Stimulated activated CD4-positive, alpha-beta T cell treated with anti-CD3 and anti-CD28 coated beads, Interleukin-15, amount 100 ng/mL, for 24 hours (primary cell): ENCODE data around the gene REELD1.

Source experiments
- DNase-seq: peaks from one replicate; pipeline ENCODE4 v3.0.0-alpha.2; 2020

The REELD1 gene

GRCh38 chr4:146214238-146214637 lies at the start of gene REELD1:
REELD1 (plus strand) TSS chr4:146214538; CDS start chr4:146216953, 2,415 bp downstream.
- DNase-seq = no peak

DNA sequence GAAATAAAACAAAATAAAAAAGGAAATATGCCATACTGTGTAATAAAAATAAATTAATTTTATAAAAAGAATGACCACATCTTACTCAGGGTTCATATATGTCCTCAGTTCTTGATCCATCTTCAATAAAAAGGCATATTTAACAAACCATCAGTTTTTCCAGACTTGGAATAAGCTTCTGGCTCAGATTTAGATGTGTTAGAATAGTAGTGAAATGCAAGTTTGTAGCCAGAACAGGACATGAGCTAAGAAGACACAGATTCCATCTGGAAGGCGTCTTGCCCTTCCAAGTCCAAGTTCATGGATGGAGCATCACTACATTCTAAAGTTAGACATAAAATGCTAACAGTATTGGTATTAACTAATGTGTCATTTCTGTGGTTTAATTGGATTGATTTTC lies 49.1 kb upstream of the REELD1 start:
- no peak for DNase-seq

- no peak for DNase-seq
Measured at GRCh38 chr4:146165840-146166239, 48.5 kb upstream of the REELD1 start.

- DNase-seq = no peak
Measured at GRCh38 chr4:146170149-146170548, 44.2 kb upstream of the REELD1 start.

GRCh38 chr4:146175541-146176453 lies 38.5 kb upstream of the REELD1 start, which contains the start of gene LSM6:
LSM6 (plus strand) TSS chr4:146175718; CDS start chr4:146182922, 7,204 bp downstream.
- peak; percentile 88 for DNase-seq

DNA sequence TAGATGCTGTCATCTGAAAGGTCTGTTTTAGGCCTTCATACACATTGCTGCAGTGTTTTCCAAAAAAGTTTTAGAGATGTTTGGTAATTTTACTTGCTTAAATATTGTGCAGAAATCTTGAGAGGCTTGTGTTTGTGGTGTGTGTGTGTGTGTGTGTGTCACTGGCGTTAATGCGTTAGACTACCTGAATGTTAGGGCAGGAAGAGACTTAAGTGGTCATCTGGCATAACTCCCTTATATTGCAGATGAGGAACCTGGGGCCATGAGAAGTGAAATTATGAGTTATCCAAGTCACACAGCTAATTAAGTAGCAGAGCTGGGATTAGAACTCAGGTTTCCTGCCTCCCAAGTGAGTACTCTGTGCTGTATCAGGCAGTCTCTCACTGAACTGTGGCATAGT lies 37.4 kb upstream of the REELD1 start:
- no peak for DNase-seq

DNA sequence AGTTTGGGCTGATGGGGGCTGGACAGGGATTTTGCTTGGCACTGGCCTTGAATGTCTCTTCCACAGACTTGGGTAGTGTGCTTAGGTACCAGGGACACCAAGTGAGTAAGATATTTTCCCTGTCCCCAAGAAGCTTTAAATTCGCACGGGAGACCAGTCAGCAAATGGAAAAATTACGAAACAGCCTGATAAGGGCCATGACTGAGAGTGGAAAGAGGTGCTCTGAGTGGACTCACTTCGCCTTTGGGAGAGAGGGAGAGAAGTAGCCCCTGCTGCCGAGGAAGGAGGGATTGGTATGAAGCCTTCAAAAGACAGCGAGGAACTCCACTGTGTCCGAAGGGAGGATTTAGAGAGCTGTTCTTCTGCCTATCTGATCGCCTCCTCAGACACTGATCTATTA lies 36.2 kb upstream of the REELD1 start:
- no peak for DNase-seq

DNA sequence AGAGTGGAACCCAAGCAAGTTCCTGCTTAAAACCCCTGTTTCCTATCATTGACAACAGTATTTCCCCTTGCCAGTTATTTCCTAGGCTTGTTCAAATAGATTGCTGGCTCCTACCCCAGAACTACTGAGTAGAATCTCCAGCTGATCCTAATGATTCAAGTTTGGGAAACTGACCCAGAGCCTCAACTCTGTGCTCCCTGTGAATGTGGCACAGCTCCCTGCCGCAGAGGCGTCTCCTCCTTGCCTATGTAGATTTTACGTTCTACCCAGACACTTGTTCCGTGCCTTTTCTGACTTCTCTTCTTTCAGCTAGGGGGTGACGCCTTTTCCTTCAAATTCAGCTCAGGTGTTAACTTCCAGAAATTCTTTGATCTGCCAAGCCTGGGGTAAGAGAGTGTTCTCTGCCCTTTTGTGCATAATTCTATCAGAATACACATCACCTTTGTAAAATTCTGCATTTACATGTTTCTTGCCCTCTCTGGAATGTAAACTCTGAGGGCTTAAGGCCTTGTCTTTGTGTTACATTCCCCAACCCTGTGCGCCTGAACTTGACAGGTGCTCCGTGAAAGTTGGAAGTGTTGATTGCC lies 34.5 kb upstream of the REELD1 start:
- no peak for DNase-seq

- no peak for DNase-seq
Measured at GRCh38 chr4:146182443-146182842, 31.9 kb upstream of the REELD1 start.

DNA sequence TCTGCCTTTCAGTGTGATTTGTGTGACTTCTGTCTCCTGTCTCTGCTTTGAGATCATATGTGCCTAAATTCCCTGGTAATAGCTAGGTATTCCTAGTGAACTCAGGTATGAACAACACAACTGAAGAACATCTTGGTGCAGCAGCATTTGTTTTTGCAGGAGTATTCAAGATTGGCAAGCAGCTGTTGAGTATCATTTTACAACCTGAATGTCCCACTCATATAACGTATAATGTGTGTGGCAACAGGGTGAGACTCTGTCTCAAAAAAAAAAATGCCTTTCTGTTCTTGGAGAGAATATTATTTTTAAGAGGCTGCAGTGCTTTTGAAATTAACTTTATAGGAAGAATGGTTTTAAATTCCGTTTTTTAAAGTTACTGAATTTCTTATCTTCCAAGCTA lies 31.1 kb upstream of the REELD1 start:
- DNase-seq = no peak

DNA sequence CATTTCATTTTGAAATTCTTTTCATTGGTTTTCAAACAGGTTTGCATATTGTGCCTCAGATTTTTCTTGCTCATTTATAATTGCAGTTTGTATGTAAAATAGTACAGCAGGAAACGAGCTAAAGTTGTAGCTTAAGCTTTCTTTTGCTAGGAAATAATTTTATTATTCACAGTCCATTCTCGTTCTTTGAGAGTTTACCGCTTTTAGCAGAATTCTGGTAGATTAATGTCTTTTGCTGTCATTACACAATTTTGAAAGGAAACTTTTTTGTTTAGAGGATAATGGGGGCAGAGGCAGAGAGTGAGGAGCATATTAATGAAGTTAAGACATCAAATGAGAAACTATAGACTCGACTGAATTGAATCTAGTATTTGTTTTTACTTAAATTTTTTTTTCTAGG lies 28.3 kb upstream of the REELD1 start:
- no peak for DNase-seq

DNA sequence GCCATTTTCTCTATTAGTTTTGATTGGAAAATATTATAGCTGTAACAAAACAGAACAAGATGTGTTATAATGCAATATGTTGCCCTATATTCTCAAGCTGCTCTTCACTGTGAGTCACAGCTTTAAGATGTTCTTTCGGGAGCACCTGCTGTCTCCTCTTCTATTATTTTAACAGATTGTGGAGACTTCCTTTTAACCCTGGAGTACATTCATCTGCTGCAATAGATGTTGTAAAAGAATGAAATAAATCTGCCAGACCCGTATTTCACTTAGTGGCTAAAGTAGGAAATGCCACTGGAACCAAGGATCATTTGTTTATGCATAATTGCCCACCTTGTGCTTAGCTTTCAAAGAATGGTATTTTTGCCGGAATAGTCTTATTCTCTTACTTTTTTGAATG lies 27.7 kb upstream of the REELD1 start:
- no peak for DNase-seq

DNA sequence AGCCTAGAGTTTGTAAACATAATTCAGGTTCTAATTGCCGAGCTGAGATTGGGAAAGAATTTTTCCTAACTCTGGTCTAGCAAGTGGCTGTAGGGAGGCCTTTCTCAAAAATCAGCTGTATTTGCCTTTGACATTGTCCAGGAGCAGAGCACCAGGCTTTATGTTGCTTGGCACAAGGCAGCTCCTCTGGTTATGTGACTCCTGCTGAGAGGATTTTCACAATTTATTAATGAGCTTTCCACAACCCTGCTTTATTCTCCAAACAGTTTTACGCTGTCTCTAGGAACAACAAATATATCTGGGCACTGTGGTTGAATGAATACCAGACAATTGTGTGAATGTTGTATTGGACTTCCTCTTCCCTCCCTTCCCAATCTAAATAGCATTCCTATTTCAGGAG lies 23.9 kb upstream of the REELD1 start:
- DNase-seq = no peak

- DNase-seq = no peak
Measured at GRCh38 chr4:146191766-146192458, 22.4 kb upstream of the REELD1 start.

DNA sequence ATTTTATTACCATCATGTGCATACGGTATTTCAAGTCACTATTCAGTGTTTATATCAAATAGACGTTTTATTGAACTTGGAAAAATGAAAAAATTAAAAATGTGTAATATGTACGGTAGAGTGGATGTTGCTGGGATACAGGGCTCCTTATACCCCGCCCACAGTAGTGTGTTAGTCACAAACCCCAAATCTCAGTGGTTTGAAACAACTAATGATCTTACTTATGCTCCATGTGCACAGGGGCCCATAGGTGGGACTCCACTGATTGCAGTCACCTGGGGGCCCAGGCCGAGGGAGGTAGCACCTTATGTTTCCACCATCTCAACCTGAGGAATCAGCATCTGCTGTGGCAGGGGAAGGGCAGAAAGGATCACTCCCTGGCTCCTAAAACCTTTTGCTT lies 20.7 kb upstream of the REELD1 start:
- peak; percentile 2 for DNase-seq

- no peak for DNase-seq
Measured at GRCh38 chr4:146194212-146194611, 20.1 kb upstream of the REELD1 start.

GRCh38 chr4:146202665-146203064 lies 11.7 kb upstream of the REELD1 start:
- no peak for DNase-seq

DNA sequence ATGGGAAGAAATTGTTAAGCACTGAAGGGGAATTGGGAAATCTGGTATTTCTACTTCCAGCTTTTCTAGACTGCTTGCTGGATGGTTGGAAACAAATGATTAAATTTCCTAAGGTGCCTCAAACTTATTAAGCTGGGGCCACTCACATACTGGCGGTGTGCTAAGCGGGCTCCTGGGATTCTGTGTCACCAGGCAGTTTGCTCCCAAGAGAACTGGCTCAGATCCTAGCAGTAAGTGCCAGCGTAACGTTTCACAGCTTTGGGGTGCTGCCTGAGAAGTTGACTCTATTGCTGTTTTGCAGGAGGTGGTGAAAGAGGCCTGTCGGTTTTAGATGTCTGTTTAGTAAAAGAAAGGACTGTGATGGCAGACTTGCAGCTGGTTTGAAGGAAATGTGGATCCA lies 6.9 kb upstream of the REELD1 start:
- no peak for DNase-seq

DNA sequence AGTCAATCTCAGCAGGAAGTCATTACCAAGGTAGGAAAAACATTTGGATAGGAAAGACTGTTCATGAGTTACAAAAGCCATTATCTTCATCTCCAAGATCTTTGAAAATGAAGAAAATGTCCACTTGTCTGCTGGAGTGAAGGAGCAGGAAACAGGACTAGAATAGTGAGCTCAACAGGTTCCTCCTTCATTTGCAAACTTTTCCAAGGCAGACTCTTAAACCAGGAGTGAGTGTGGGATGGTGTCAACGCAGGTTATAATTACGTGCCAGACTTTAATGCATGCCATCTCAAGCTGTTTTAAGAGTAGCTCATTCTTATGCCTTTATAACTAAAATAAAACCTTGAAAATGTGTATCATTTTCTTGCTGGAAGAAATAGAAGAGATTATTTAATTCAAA lies 3.4 kb upstream of the REELD1 start:
- no peak for DNase-seq

DNA sequence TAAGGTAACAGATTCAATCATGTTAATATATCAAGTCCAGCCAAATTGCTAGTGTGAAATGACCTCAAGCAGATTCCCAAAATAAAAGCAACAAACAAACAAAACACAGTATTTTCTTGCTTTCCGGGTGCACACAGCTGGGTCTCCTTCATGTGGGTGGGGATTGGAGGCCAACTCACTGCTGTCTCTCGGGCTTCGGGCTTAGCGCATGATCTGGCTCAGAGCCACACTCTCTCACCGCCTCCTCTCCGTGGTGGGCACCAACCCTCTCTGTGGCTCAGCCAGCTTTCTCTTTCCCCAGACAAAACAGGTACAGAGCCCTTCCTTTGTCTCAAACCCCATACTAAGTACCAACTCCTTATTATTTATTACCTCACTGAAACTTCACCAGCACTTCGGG lies 2.9 kb upstream of the REELD1 start:
- DNase-seq = no peak

DNA sequence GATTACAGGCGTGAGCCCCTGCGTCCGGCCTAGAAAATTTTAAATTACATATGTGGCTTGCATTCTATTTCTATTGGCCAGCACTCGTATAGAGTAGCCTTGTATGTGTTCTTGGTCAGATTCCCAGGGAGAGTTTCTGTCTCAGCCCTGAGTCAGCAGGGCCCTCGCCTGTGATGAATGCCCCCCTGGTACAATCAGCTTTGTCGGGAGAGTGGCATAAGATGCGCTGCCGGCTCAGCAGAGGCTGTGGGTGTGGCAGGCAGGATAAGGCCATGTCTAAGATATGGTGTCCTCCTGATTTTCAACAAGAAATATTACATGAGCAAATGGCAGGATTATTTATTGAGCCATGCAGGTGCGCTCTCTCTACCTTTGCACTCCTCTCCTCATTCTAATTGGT lies 1.6 kb upstream of the REELD1 start:
- no peak for DNase-seq

DNA sequence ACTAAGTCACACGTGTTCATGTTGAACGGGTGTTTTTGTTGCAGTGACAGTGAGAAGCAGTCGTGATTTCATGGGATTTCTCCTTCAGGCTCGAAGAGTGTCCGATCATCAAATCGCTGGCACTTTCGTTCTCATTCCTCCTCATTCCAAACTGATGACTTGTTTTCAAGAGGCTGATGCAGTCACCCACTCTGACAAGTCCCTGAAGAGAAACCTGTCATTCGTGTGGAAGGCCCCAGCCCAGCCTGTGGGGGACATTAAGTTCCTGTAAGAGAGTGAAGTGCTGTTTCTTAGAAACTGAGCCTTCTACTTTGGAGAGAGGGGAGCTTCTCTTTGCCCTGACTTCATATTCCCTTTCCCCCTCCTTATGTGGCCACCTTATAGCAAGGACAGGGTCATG lies 8.0 kb downstream of the REELD1 start:
- no peak for DNase-seq

DNA sequence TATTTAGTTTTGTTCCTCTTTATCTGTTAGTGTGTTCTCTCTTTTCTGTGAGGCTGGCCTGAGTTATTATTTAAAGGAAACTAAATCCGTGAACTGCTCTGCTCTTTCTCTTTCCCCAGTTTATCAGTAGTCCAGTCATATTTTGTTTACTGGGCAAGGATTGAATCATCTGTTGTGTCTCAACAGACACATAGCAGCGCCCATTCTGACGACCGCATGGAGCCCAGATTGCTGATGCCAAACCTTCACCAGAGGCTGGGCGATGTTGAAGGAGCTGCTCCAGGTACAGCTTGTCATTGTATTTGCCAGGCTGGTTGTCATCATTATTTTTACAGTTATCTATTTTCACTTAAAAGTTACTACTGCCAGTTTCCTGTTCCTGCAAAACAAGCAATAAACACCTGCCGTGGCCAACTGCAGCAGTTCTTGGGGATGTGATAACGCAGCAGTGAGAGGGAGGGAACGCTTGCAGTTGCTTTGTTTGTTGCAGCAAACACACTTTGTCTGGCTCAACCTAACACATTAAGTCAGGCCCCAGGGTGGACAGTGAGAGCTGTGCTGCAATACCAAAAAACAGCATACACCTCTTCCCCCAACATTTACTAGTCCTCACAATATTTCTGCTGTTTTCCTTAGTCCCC lies 10.1 kb downstream of the REELD1 start:
- no peak for DNase-seq
